Panc1 (cell line): ENCODE measurements around the gene TCF7. TPM values are rescaled to one million over a fixed set of nuclear protein-coding genes. Genes with fewer than 3 reads are reported as not detected.

Source experiments
- ATAC-seq: fragments of 200-7000 bp; cut with Tn5 transposase; 2 replicates; pipeline ENCODE4 v1.9.1; 2020; ENCODE audit warnings: mild to moderate bottlenecking, moderate library complexity
- BruUV-seq: library from RNA; stranded (reverse); fragments of 400-500 nt; replicated peaks from 2 replicates; lab custom pipeline; 2021; lab: Mats Ljungman, UMichigan
- CTCF ChIA-PET: fragments of 300-600 bp; sonication (Branson Sonifier 250); formaldehyde crosslinking; loops from one replicate; lab custom pipeline; 2022; ENCODE audit warnings: antibody characterized with exemption; lab: Charles Lee
- POLR2A ChIA-PET: fragments of 300-600 bp; sonication (Branson Sonifier 250); formaldehyde crosslinking; loops from one replicate; lab custom pipeline; 2022; ENCODE audit warnings: antibody characterized with exemption; lab: Charles Lee
- DNase-seq: peaks from one replicate; pipeline ENCODE4 v3.0.0-alpha.2; 2010; ENCODE audit warnings: low read depth, low spot score
- H3K27ac ChIP-seq: 2 replicates; pipeline ENCODE4 v1.5.1; 2011; ENCODE audit warnings: mild to moderate bottlenecking, low read length, inconsistent platforms
- H3K27me3 ChIP-seq: fragments of 200-500 bp; sonication (Bioruptor generic); 2 replicates; pipeline ENCODE4 v1.6.0; 2014; ENCODE audit warnings: low read length, inconsistent platforms; ENCODE audit not compliant: control insufficient read depth, insufficient read depth
- H3K36me3 ChIP-seq: fragments of 200-500 bp; sonication (Bioruptor generic); 2 replicates; pipeline ENCODE4 v1.5.1; 2014; ENCODE audit warnings: inconsistent platforms, mild to moderate bottlenecking, low read length, moderate library complexity; ENCODE audit not compliant: control insufficient read depth, insufficient read depth
- H3K4me1 ChIP-seq: 2 replicates; pipeline ENCODE4 v1.5.1; 2011; ENCODE audit warnings: inconsistent platforms, mild to moderate bottlenecking, low read length, moderate library complexity; ENCODE audit not compliant: control insufficient read depth, insufficient read depth
- H3K4me3 ChIP-seq, 2 experiments: 2 replicates each; pipeline ENCODE4 v1.5.1; 2011 to 2012; ENCODE audit warnings: low read depth in 2 of 2, low read length in 2 of 2, mild to moderate bottlenecking in 2 of 2, inconsistent platforms in 1 of 2, moderate library complexity in 1 of 2
- H3K9me3 ChIP-seq: fragments of 200-500 bp; sonication (Bioruptor generic); 2 replicates; pipeline ENCODE4 v1.5.1; 2014; ENCODE audit warnings: low read depth, mild to moderate bottlenecking, inconsistent platforms, low read length, moderate library complexity; ENCODE audit not compliant: control insufficient read depth, insufficient read depth
- CTCF ChIP-seq: fragments of 450-650 bp; IDR thresholded peaks from 2 replicates; pipeline ENCODE4 v1.5.1; 2017; ENCODE audit warnings: mild to moderate bottlenecking
- POLR2AphosphoS5 ChIP-seq: IDR thresholded peaks from 2 replicates; pipeline ENCODE4 v1.6.1; 2012; ENCODE audit warnings: mild to moderate bottlenecking, low read depth, low read length, moderate library complexity
- REST ChIP-seq, 2 experiments: IDR thresholded peaks; 2 replicates each; pipeline ENCODE4 v1.6.1; 2011 to 2012; ENCODE audit warnings: low read depth in 2 of 2, control low read depth in 1 of 2, low read length in 1 of 2, mild to moderate bottlenecking in 1 of 2, moderate library complexity in 1 of 2; ENCODE audit not compliant: insufficient read depth in 1 of 2
- SIN3A ChIP-seq: IDR thresholded peaks from 2 replicates; pipeline ENCODE4 v1.6.1; 2012; ENCODE audit warnings: low read depth, mild to moderate bottlenecking, low read length, moderate library complexity, borderline replicate concordance; ENCODE audit not compliant: insufficient read depth
- TCF7L2 ChIP-seq: IDR thresholded peaks from 2 replicates; pipeline ENCODE4 v1.6.1; 2011; ENCODE audit warnings: mild to moderate bottlenecking, low read depth, low read length, inconsistent platforms
- in situ Hi-C: cut with HindIII; loops from 2 replicates; pipeline ENCODE4 v1.10.0; 2016; ENCODE audit warnings: low sequenced_read_pairs, low pct_unique_long_range_greater_than_20kb
- intact Hi-C: fragments of 100-400 bp; cut with micrococcal nuclease; formaldehyde crosslinking; loops from one replicate; pipeline ENCODE4 v1.10.0; 2022; ENCODE audit not compliant: unreplicated experiment
- total RNA-seq: library from RNA; stranded (reverse); gene quantifications from one replicate; pipeline ENCODE4 v1.2.1, GENCODE V29; 2021; ENCODE audit not compliant: unreplicated experiment

Gene TCF7
- total RNA-seq, 1 experiment from 2014 or later: 24.0 TPM

- in situ Hi-C loops: no loop called here
- Histone ChIP-seq H3K9me3 (no peaks in the 10 kb centered on the region), H3K27ac (no peak overlapping the region), H3K4me1 (peaks cover 40% of the 10 kb centered on the region), H3K4me3 (no peak overlapping the region), H3K36me3 (no peaks in the 10 kb centered on the region), H3K27me3 (no peaks in the 10 kb centered on the region)
- no peak for ATAC-seq
- ChIA-PET CTCF (interaction anchor here (0.9 kb wide), 1 partner anchor 53 kb away, joined by 3 read pairs; no protein-coding TSS in a partner anchor), POLR2A (interaction anchor here (0.7 kb wide), 1 partner anchor 9 kb away, joined by 3 read pairs; no protein-coding TSS in a partner anchor)
- intact Hi-C loops: no loop called here
- no peak for DNase-seq
- TF ChIP-seq CTCF: no peak
- TF ChIP-seq TCF7L2: no peak
- no peak for TF ChIP-seq REST (IDR thresholded peaks at IDR 0.05; ENCODE audit: insufficient read depth in 1 of 2, low read depth in 2 of 2, low read length in 1 of 2)
- BruUV-seq: no TSS peak
Observed at GRCh38 chr5:134095887-134096589, 18.4 kb upstream of the TCF7 start.

GRCh38 chr5:134097211-134097749, 17.2 kb upstream of the TCF7 start:
- POLR2A ChIA-PET: interaction anchor here (0.7 kb wide), 1 partner anchor 42 kb away, joined by 3 read pairs; no protein-coding TSS in a partner anchor
- no peaks in the 10 kb centered on the region for H3K9me3 ChIP-seq
- intact Hi-C loops (no loop called here), in situ Hi-C loops (no loop called here)
- no peaks in the 10 kb centered on the region for H3K36me3 ChIP-seq
- ATAC-seq: no peak
- no peaks in the 10 kb centered on the region for H3K27me3 ChIP-seq
- CTCF ChIA-PET: no interaction called here
- no peak overlapping the region for H3K27ac ChIP-seq
- DNase-seq: no peak
- H3K4me3 ChIP-seq: no peak overlapping the region
- peaks cover 32% of the 10 kb centered on the region for H3K4me1 ChIP-seq
- no peak for TF ChIP-seq POLR2AphosphoS5
- no peak for TF ChIP-seq CTCF
- TF ChIP-seq REST (IDR thresholded peaks at IDR 0.05; ENCODE audit: insufficient read depth in 1 of 2, low read depth in 2 of 2, low read length in 1 of 2): no peak
- TF ChIP-seq TCF7L2: no peak
- no peak for TF ChIP-seq SIN3A
- BruUV-seq: no TSS peak
